Measurements from ENCODE around the gene ZBTB7C.
"Not testable (repeated sequence)": the region's sequence is repeated elsewhere in the genome, so short reads cannot be mapped to it uniquely, and the experiment has no call there.

ZBTB7C gene

DNA sequence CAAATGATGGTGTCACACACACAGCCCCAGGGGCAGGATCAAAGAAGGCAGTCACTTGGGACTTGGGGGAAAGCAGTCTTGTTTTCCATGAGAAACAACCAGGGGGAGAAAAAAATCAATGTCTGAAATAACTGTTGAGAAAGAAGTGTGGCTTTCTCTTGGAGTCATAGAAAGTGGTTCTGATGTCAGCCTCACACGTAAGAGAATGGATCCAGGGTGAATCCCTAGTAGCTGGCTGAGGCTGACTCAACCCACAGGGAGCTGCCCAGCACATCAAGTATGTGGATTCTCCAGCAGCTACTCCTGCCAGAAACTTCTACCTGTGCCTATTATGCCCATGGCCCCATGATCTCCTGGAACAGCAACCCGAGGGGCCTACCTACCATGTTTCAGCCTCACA lies 33.6 kb upstream of the ZBTB7C start:
- no peak for DNase-seq (ENCODE audit: low read depth, low spot score)
- no peak overlapping the region for H3K27ac ChIP-seq (ENCODE audit: low read length)
- no peaks in the 10 kb centered on the region for H3K9me3 ChIP-seq (ENCODE audit: control insufficient read depth, insufficient read depth, low read length)
- peaks cover 1% of the 10 kb centered on the region; the same call in 1 of the 2 replicates for H3K4me1 ChIP-seq (ENCODE audit: control insufficient read depth, insufficient read depth, low read length)
- no peaks in the 10 kb centered on the region for H3K36me3 ChIP-seq (ENCODE audit: control insufficient read depth, insufficient read depth, low read length)
- 0 out of 2 replicates have a peak, but pooled peaks cover 1% of the 10 kb centered on the region for H3K27me3 ChIP-seq (ENCODE audit: control insufficient read depth, insufficient read depth, low read length)
- WGBS (ENCODE audit: insufficient coverage, insufficient read length), result no CpG with 5 or more reads among the region's 2 CpGs
- no peak overlapping the region for H3K4me3 ChIP-seq (ENCODE audit: low read length)

DNA sequence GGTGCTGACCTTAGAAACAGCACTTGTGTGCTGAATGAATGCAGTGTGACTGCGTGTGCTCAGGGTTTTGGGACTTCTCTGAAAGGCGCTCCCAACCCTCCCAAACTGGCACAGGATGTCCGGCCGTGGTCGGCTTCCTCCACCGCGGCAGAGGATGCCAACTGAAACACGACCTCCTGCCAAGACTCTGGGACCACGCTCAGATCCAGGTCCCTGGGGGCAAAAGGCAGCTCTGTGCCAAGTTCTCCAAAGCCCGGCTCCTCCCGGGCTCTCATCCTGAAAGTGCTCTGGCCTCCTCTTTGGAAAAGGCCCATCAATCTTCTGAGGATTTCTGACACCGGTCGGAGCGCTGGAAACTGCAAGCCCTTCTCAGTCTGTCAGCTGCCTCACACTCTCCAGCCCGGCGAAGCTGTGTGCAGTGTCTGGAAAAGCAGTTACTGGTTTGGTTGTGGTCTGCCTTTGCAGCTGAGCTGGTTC lies 32.3 kb upstream of the ZBTB7C start:
- Histone ChIP-seq H3K4me3 (ENCODE audit: low read length) (no peak overlapping the region), H3K27me3 (ENCODE audit: control insufficient read depth, insufficient read depth, low read length) (0 out of 2 replicates have a peak, but pooled peaks cover 1% of the 10 kb centered on the region), H3K9me3 (ENCODE audit: control insufficient read depth, insufficient read depth, low read length) (no peaks in the 10 kb centered on the region), H3K36me3 (ENCODE audit: control insufficient read depth, insufficient read depth, low read length) (no peaks in the 10 kb centered on the region), H3K27ac (ENCODE audit: low read length) (no peak overlapping the region), H3K4me1 (ENCODE audit: control insufficient read depth, insufficient read depth, low read length) (peaks cover under 1% of the 10 kb centered on the region; the same call in 1 of the 2 replicates)
- no peak for DNase-seq (ENCODE audit: low read depth, low spot score)
- no CpG with 5 or more reads among the region's 16 CpGs for WGBS (ENCODE audit: insufficient coverage, insufficient read length)

DNA sequence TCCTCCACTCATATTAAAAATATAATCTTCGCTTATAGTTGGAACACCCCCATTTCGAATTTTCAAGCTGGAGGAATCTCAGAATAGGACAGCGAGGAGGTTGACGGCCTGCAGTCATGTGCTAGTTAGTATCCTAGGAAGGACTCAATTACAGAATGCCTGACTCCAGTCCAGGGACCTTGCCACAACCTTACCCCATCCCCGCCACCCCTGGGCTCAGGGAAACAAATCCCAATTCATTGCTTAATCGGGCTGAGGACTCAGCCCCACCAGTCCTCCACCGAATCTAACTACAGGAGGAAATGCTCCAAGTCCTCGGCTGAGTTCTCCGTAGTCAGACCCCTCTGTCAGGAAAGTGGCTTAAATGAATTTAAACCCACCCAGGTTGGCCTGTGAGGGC lies 31.7 kb upstream of the ZBTB7C start:
- WGBS (ENCODE audit: insufficient coverage, insufficient read length), result no CpG with 5 or more reads among the region's 9 CpGs
- Histone ChIP-seq H3K36me3 (ENCODE audit: control insufficient read depth, insufficient read depth, low read length) (no peaks in the 10 kb centered on the region), H3K9me3 (ENCODE audit: control insufficient read depth, insufficient read depth, low read length) (no peaks in the 10 kb centered on the region), H3K4me1 (ENCODE audit: control insufficient read depth, insufficient read depth, low read length) (no peaks in the 10 kb centered on the region), H3K27me3 (ENCODE audit: control insufficient read depth, insufficient read depth, low read length) (0 out of 2 replicates have a peak, but pooled peaks cover 1% of the 10 kb centered on the region), H3K27ac (ENCODE audit: low read length) (no peak overlapping the region), H3K4me3 (ENCODE audit: low read length) (no peak overlapping the region)
- DNase-seq (ENCODE audit: low read depth, low spot score), result no peak

DNA sequence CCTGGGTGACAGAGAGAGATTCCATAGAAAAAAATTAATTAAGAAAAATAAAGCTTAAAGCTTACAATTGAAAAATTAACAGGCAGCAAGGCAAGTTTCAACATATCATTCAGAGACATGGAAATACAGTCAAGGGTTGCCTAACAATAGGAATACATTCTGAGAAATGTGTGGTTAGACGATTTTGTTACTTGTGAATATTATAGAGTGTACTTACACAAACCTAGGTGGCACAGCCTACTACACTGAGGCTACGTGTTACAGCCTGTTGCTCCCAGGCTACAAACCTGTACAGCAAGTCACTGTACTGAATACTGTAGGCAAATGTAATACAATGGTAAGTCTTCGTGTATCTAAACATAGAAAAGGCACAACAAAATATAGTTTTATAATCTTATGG lies 27.7 kb upstream of the ZBTB7C start:
- WGBS (ENCODE audit: insufficient coverage, insufficient read length), result no CpG with 5 or more reads among the region's 3 CpGs
- Histone ChIP-seq H3K27me3 (ENCODE audit: control insufficient read depth, insufficient read depth, low read length) (0 out of 2 replicates have a peak, but pooled peaks cover 1% of the 10 kb centered on the region), H3K36me3 (ENCODE audit: control insufficient read depth, insufficient read depth, low read length) (no peaks in the 10 kb centered on the region), H3K9me3 (ENCODE audit: control insufficient read depth, insufficient read depth, low read length) (no peaks in the 10 kb centered on the region), H3K27ac (ENCODE audit: low read length) (no peak overlapping the region), H3K4me3 (ENCODE audit: low read length) (no peak overlapping the region), H3K4me1 (ENCODE audit: control insufficient read depth, insufficient read depth, low read length) (no peaks in the 10 kb centered on the region)
- DNase-seq (ENCODE audit: low read depth, low spot score), result no peak

DNA sequence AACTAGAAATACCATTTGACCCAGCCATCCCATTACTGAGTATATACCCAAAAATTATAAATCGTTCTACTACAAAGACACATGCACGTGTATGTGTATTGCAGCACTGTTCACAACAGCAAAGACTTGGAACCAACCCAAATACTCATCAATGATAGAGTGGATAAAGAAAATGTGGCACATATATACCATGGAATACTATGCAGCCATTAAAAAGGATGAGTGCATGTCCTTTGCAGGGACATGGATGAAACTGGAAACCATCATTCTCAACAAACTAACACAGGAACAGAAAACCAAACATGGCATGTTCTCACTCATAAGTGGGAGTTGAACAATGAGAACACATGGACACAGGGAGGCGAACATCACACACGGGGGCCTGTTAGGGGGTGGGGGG lies 25.2 kb upstream of the ZBTB7C start:
- not testable (repeated sequence) for H3K9me3 ChIP-seq (ENCODE audit: control insufficient read depth, insufficient read depth, low read length); H3K27me3 ChIP-seq (ENCODE audit: control insufficient read depth, insufficient read depth, low read length)
- WGBS (ENCODE audit: insufficient coverage, insufficient read length), result no CpG with 5 or more reads among the region's 4 CpGs

DNA sequence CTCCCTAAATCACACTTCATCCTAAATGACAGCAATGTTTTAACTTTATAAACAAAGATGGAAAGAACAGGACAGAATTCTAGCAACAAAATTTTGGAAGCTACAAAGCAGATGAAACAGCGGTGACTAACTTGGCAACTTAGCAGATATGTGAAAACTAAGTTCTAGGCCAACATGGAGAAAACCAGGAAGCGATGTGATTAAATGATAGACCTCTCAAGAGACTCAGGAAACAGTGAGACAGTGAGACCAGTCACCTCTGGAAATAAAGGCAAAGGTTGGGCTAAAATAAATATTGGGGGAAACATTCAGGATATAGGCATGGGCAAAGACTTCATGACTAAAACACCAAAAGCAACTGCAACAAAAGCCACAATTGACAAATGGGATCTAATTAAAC lies 24.4 kb upstream of the ZBTB7C start:
- no CpG with 5 or more reads among the region's 2 CpGs for WGBS (ENCODE audit: insufficient coverage, insufficient read length)
- Histone ChIP-seq H3K27ac (ENCODE audit: low read length) (no peak overlapping the region), H3K9me3 (ENCODE audit: control insufficient read depth, insufficient read depth, low read length) (no peaks in the 10 kb centered on the region), H3K4me3 (ENCODE audit: low read length) (no peak overlapping the region), H3K27me3 (ENCODE audit: control insufficient read depth, insufficient read depth, low read length) (0 out of 2 replicates have a peak, but pooled peaks cover 1% of the 10 kb centered on the region), H3K36me3 (ENCODE audit: control insufficient read depth, insufficient read depth, low read length) (no peaks in the 10 kb centered on the region), H3K4me1 (ENCODE audit: control insufficient read depth, insufficient read depth, low read length) (no peaks in the 10 kb centered on the region)
- no peak for DNase-seq (ENCODE audit: low read depth, low spot score)

More for the DNA sequence above, 25.2 kb upstream of the ZBTB7C start:
- not testable (repeated sequence) for H3K4me1 ChIP-seq (ENCODE audit: control insufficient read depth, insufficient read depth, low read length); H3K4me3 ChIP-seq (ENCODE audit: low read length); DNase-seq (ENCODE audit: low read depth, low spot score); H3K36me3 ChIP-seq (ENCODE audit: control insufficient read depth, insufficient read depth, low read length); H3K27ac ChIP-seq (ENCODE audit: low read length)

DNA sequence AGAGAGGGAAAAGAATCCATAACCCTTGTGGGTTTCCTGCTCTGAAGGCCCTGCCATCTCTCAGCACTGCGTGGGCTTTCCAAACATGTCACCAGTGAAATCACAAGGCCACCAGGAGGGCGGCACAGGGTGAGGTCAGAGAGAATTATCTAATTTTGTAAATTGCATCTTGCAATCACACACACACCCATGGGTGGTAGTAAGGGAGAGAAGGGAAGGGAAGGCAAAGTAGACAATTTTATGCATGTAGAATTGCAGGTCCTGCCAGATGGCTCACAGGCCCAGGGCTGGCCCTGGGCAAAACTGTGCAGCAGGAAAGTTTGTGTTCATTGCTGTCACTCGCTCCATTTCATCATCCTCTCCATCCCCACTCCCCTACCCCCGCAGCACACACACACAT lies 21.0 kb upstream of the ZBTB7C start:
- no CpG with 5 or more reads among the region's 4 CpGs for WGBS (ENCODE audit: insufficient coverage, insufficient read length)
- no peak for DNase-seq (ENCODE audit: low read depth, low spot score)
- Histone ChIP-seq H3K4me3 (ENCODE audit: low read length) (no peak overlapping the region), H3K27ac (ENCODE audit: low read length) (no peak overlapping the region), H3K27me3 (ENCODE audit: control insufficient read depth, insufficient read depth, low read length) (no peaks in the 10 kb centered on the region), H3K4me1 (ENCODE audit: control insufficient read depth, insufficient read depth, low read length) (no peaks in the 10 kb centered on the region), H3K36me3 (ENCODE audit: control insufficient read depth, insufficient read depth, low read length) (no peaks in the 10 kb centered on the region), H3K9me3 (ENCODE audit: control insufficient read depth, insufficient read depth, low read length) (no peaks in the 10 kb centered on the region)

DNA sequence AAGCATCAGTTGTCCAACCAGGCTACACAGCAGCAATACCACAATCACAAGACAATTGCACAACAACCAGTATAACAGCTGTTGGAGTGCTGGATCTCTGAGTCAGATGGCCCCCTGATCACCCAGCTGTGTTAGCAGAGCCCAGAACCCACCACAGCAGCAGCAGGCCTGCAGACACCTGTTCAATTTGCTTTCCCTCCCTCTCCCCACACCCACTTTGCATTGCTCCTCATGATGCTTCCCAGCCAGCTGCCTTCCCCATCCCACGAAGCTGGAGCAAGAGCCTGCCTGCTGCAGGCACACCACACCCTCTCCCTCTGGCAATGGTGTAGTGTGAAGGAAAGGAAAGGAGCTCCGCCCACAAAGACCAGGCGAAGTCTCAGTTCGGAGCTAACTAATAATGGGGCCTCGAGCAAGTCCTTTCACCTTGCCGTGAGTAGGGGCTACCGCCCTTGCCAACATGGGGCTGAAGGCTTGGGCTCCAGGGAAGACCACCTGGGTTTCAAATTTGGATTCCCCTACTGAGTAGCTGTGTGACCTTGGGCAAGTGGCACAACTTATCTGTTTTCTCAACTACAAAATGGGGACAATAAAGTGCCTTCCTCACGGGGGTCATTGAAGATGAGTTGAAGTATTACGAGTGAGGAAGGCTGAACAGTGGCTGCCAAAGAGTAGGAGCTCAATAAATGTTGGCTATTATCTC lies 19.4 kb upstream of the ZBTB7C start:
- Histone ChIP-seq H3K4me3 (ENCODE audit: low read length) (no peak overlapping the region), H3K4me1 (ENCODE audit: control insufficient read depth, insufficient read depth, low read length) (no peaks in the 10 kb centered on the region), H3K9me3 (ENCODE audit: control insufficient read depth, insufficient read depth, low read length) (no peaks in the 10 kb centered on the region), H3K36me3 (ENCODE audit: control insufficient read depth, insufficient read depth, low read length) (no peaks in the 10 kb centered on the region), H3K27me3 (ENCODE audit: control insufficient read depth, insufficient read depth, low read length) (no peaks in the 10 kb centered on the region; the same call in 1 of the 2 replicates), H3K27ac (ENCODE audit: low read length) (no peak overlapping the region)
- no CpG with 5 or more reads among the region's 9 CpGs for WGBS (ENCODE audit: insufficient coverage, insufficient read length)
- DNase-seq (ENCODE audit: low read depth, low spot score), result no peak

DNA sequence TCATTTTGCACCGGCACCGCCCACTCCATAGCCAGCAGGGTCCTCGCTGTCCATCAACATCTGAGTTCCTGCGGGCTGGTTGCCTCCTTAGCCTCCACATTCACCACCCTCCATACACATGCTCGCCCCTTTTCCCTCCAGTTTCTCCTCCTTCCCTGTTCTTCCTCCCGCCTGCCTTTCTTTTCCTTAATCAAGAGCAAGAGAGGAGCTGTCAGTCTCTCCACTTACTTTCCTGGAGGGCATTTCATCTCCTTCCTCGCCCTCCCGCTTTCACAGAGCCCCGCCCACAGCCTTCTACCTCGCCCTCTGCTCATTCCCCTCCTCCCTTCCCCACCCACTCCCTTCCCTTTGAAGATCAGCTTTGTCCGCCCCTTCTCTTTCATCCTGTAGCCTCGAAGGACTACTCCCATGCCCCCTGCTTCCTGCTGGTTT lies 13.8 kb upstream of the ZBTB7C start:
- no peak for DNase-seq (ENCODE audit: low read depth, low spot score)
- no peaks in the 10 kb centered on the region for H3K4me1 ChIP-seq (ENCODE audit: control insufficient read depth, insufficient read depth, low read length)
- no peak overlapping the region for H3K27ac ChIP-seq (ENCODE audit: low read length)
- H3K9me3 ChIP-seq (ENCODE audit: control insufficient read depth, insufficient read depth, low read length), result no peaks in the 10 kb centered on the region
- H3K27me3 ChIP-seq (ENCODE audit: control insufficient read depth, insufficient read depth, low read length), result no peaks in the 10 kb centered on the region; the same call in 1 of the 2 replicates
- peak overlapping the region; percentile 11; the same call in 1 of the 2 replicates for H3K4me3 ChIP-seq (ENCODE audit: low read length)
- WGBS (ENCODE audit: insufficient coverage, insufficient read length), result no CpG with 5 or more reads among the region's 12 CpGs
- no peaks in the 10 kb centered on the region for H3K36me3 ChIP-seq (ENCODE audit: control insufficient read depth, insufficient read depth, low read length)

DNA sequence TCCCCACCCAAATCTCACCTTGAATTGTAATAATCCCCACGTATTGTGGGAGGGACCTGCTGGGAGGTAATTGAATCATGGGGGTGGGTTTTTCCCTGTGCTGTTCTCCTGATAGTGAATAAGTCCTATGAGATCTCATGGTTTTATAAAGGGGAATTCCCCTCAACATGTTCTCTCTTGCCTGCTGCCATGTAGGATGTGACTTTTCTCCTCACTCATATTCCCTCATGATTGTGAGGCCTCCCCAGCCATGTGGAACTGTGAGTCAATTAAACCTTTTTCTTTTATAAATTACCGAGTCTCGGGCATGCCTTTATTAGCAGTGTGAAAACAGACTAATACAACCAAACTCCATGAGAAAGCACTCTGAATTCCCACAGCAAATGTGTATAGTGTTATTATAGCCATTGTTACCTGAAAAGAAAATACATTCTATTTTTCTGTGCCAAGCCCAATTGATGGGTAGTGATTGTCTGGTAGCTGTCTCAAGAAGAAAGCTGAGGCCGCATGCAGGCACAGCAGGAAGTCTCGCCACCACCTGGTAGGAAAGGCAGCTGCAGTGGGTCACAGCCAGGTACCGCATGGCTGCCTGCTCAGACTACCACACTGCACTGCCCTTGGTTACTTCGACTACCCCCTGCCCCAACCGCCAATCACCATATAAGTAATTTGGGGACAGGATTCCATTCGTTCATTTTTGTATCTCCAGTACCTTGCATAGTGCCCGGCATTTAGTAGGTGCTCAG lies 10.3 kb upstream of the ZBTB7C start:
- H3K27ac ChIP-seq (ENCODE audit: low read length), result no peak overlapping the region
- no peak for DNase-seq (ENCODE audit: low read depth, low spot score)
- H3K36me3 ChIP-seq (ENCODE audit: control insufficient read depth, insufficient read depth, low read length), result no peaks in the 10 kb centered on the region
- WGBS (ENCODE audit: insufficient coverage, insufficient read length), result no CpG with 5 or more reads among the region's 10 CpGs
- no peaks in the 10 kb centered on the region for H3K4me1 ChIP-seq (ENCODE audit: control insufficient read depth, insufficient read depth, low read length)
- H3K9me3 ChIP-seq (ENCODE audit: control insufficient read depth, insufficient read depth, low read length), result no peaks in the 10 kb centered on the region
- no peaks in the 10 kb centered on the region; the same call in 1 of the 2 replicates for H3K27me3 ChIP-seq (ENCODE audit: control insufficient read depth, insufficient read depth, low read length)
- H3K4me3 ChIP-seq (ENCODE audit: low read length), result no peak overlapping the region

Data from iPS DF 6.9 (cell line).